Lung microvascular endothelial cell (primary cell): Measurements from ENCODE around the gene ANKRD1. TPM values are rescaled to one million over a fixed set of nuclear protein-coding genes. Genes with fewer than 3 reads are reported as not detected.
A peak's percentile ranks its signal among the peaks of the same experiment; 100 is the strongest.

Experiments used
- DNase-seq, 2 donors: peaks; one replicate each; pipeline versions ENCODE4 v3.0.0 to v3.0.0-alpha.2; 2010; ENCODE audit warnings: low read depth in 2 of 2
- total RNA-seq: library from RNA; depleted of rRNA; stranded (reverse); fragments of >200 nt; gene quantifications from 2 replicates; pipeline ENCODE4 v1.2.1, GENCODE V29; 2014

ANKRD1 gene
- total RNA-seq, 1 donor from 2014 or later: 350 TPM

GRCh38 chr10:90862908-90863514 lies 57.9 kb downstream of the ANKRD1 start:
- peak; percentile 55 to 70 for DNase-seq

Other genes with a start within 250 kb of the ANKRD1 start
- under 0.01 TPM in 2 replicates for gene HTR7, start 63.0 kb downstream of the ANKRD1 start, total RNA-seq
- gene RPP30, start 49.1 kb downstream of the ANKRD1 start, total RNA-seq: 20.2 and 24.0 TPM in 2 replicates